Measurements from ENCODE around the gene CBX8.
A peak's percentile ranks its signal among the peaks of the same experiment; 100 is the strongest.

Gene CBX8

GRCh38 chr17:79811868-79812352 lies 15.0 kb upstream of the CBX8 start:
- H3K4me3 ChIP-seq (ENCODE audit: low read depth, low read length) = no peak overlapping the region
- no peak for TF ChIP-seq CTCF (IDR thresholded peaks at IDR 0.05; ENCODE audit: borderline replicate concordance, insufficient read depth, low read depth, low read length)

GRCh38 chr17:79811011-79811867 lies 14.4 kb upstream of the CBX8 start:
- no peak overlapping the region for H3K4me3 ChIP-seq (ENCODE audit: low read depth, low read length)
- peak; percentile 69 for TF ChIP-seq CTCF (IDR thresholded peaks at IDR 0.05; ENCODE audit: borderline replicate concordance, insufficient read depth, low read depth, low read length)

- TF ChIP-seq CTCF (IDR thresholded peaks at IDR 0.05; ENCODE audit: borderline replicate concordance, insufficient read depth, low read depth, low read length) = no peak
- H3K4me3 ChIP-seq (ENCODE audit: low read depth, low read length) = peak overlapping the region; percentile 36
These were observed 13.5 kb upstream of the CBX8 start for GRCh38 chr17:79810130-79811010.

GRCh38 chr17:79809530-79810129 lies 12.8 kb upstream of the CBX8 start:
- TF ChIP-seq CTCF (IDR thresholded peaks at IDR 0.05; ENCODE audit: borderline replicate concordance, insufficient read depth, low read depth, low read length) = no peak
- no peak overlapping the region for H3K4me3 ChIP-seq (ENCODE audit: low read depth, low read length)

GRCh38 chr17:79808763-79809529 lies 12.1 kb upstream of the CBX8 start:
- H3K4me3 ChIP-seq (ENCODE audit: low read depth, low read length) = no peak overlapping the region
- TF ChIP-seq CTCF (IDR thresholded peaks at IDR 0.05; ENCODE audit: borderline replicate concordance, insufficient read depth, low read depth, low read length) = peak; percentile 23; the same call in 1 of the 2 replicates
